ENCODE measurements around the gene LECT2. TPM values are rescaled to one million over a fixed set of nuclear protein-coding genes. Genes with fewer than 3 reads are reported as not detected.

LECT2 gene
- total RNA-seq, 1 experiment from 2014 or later, result not detected

GRCh38 chr5:135944564-135944963 lies 10.2 kb downstream of the LECT2 start:
- Histone ChIP-seq H3K27ac (ENCODE audit: low read depth, low read length) (no peak overlapping the region), H3K79me2 (ENCODE audit: insufficient read depth, low read length) (no peaks in the 10 kb centered on the region), H3K36me3 (ENCODE audit: control insufficient read depth in 1 of 2, insufficient read depth in 2 of 2, low read length in 2 of 2) (no peaks in the 10 kb centered on the region), H3K4me2 (ENCODE audit: low read length) (no peak overlapping the region), H4K20me1 (ENCODE audit: insufficient read depth) (no peaks in the 10 kb centered on the region), H3K4me1 (ENCODE audit: control insufficient read depth in 1 of 2, insufficient read depth in 2 of 2, low read length in 2 of 2) (no peaks in the 10 kb centered on the region), H3K4me3 (replicated peaks in 1 of 2; ENCODE audit: low read depth in 1 of 2, low read length in 2 of 2) (no peak overlapping the region), H2AFZ (ENCODE audit: low read depth, low read length, poor library complexity, severe bottlenecking) (peak overlapping the region; percentile 24), H3K9ac (ENCODE audit: low read length) (no peak overlapping the region), H3K27me3 (ENCODE audit: insufficient read depth, low read length) (peaks cover 27% of the 10 kb centered on the region), H3K9me2 (ENCODE audit: insufficient read depth) (no peaks in the 10 kb centered on the region), H3K9me3 (ENCODE audit: control insufficient read depth in 1 of 2, insufficient read depth in 1 of 2, low read depth in 1 of 2, low read length in 2 of 2) (no peaks in the 10 kb centered on the region)
- intact Hi-C loops (cut with micrococcal nuclease), result loop anchor here (10.0 kb wide), 1 partner anchor 270 kb away; no protein-coding TSS in a partner anchor
- ChIA-PET CTCF (interaction anchor here (1.2 to 1.5 kb wide), 2 partner anchors 33 to 113 kb away, joined by 4 to 8 read pairs; no protein-coding TSS in a partner anchor), POLR2A (no interaction called here), RAD21 (ENCODE audit: low non-redundant PET in 1 of 2, low total read pairs in 2 of 2, uncharacterized antibody in 2 of 2, unreplicated experiment in 2 of 2) (no interaction called here)
- no peak for TF ChIP-seq ZNF274 (IDR thresholded peaks at IDR 0.05; ENCODE audit: low read depth, low read length)
- no TSS peak for BruUV-seq (replicated peaks)
- no peak for ATAC-seq
- DNase-seq (ENCODE audit: low read depth, low spot score), result no peak

- no peak overlapping the region for H3K27ac ChIP-seq (ENCODE audit: low read depth, low read length)
- no peaks in the 10 kb centered on the region for H3K79me2 ChIP-seq (ENCODE audit: insufficient read depth, low read length)
- intact Hi-C loops (cut with micrococcal nuclease), result loop anchor here (10.0 kb wide), 1 partner anchor 273 kb away; no protein-coding TSS in a partner anchor
- POLR2A ChIA-PET, result no interaction called here
- H3K4me1 ChIP-seq (ENCODE audit: control insufficient read depth in 1 of 2, insufficient read depth in 2 of 2, low read length in 2 of 2), result no peaks in the 10 kb centered on the region
- H4K20me1 ChIP-seq (ENCODE audit: insufficient read depth), result no peaks in the 10 kb centered on the region
- H3K27me3 ChIP-seq (ENCODE audit: insufficient read depth, low read length), result peaks cover 43% of the 10 kb centered on the region
- no peak overlapping the region for H3K9ac ChIP-seq (ENCODE audit: low read length)
- RAD21 ChIA-PET (ENCODE audit: low non-redundant PET in 1 of 2, low total read pairs in 2 of 2, uncharacterized antibody in 2 of 2, unreplicated experiment in 2 of 2), result no interaction called here
- H3K4me2 ChIP-seq (ENCODE audit: low read length), result no peak overlapping the region
- no peaks in the 10 kb centered on the region for H3K9me2 ChIP-seq (ENCODE audit: insufficient read depth)
- no peak overlapping the region for H2AFZ ChIP-seq (ENCODE audit: low read depth, low read length, poor library complexity, severe bottlenecking)
- H3K36me3 ChIP-seq (ENCODE audit: control insufficient read depth in 1 of 2, insufficient read depth in 2 of 2, low read length in 2 of 2), result no peaks in the 10 kb centered on the region
- no peaks in the 10 kb centered on the region for H3K9me3 ChIP-seq (ENCODE audit: control insufficient read depth in 1 of 2, insufficient read depth in 1 of 2, low read depth in 1 of 2, low read length in 2 of 2)
- no peak for DNase-seq (ENCODE audit: low read depth, low spot score)
- ATAC-seq, result no peak
- CTCF ChIA-PET, result interaction anchor here (1.2 kb wide), 2 partner anchors 116 to 119 kb away, joined by 3 read pairs; no protein-coding TSS in a partner anchor
- BruUV-seq (replicated peaks), result no TSS peak
- no peak overlapping the region for H3K4me3 ChIP-seq (replicated peaks in 1 of 2; ENCODE audit: low read depth in 1 of 2, low read length in 2 of 2)
- TF ChIP-seq EGR1 (IDR thresholded peaks at IDR 0.05; ENCODE audit: low read depth) (no peak), TCF7L2 (IDR thresholded peaks at IDR 0.05; ENCODE audit: borderline replicate concordance, extremely low read depth, insufficient read depth, insufficient read length) (no peak), FOSL1 (IDR thresholded peaks at IDR 0.05; ENCODE audit: low read depth) (no peak), CTCF (IDR thresholded peaks at IDR 0.05 in 2 of 3, conservative IDR thresholded peaks at IDR 0.05 in 1 of 3; ENCODE audit: borderline replicate concordance in 1 of 3, insufficient read depth in 1 of 3, low read depth in 2 of 3, low read length in 2 of 3) (no peak), ZBTB33 (IDR thresholded peaks at IDR 0.05; ENCODE audit: extremely low read depth, insufficient replicate concordance, low read length) (no peak), SRF (IDR thresholded peaks at IDR 0.05; ENCODE audit: low read depth) (no peak), CEBPB (IDR thresholded peaks at IDR 0.05; ENCODE audit: low read depth) (no peak), CBX3 (IDR thresholded peaks at IDR 0.05; ENCODE audit: low read depth) (no peak), POLR2AphosphoS5 (IDR thresholded peaks at IDR 0.05; ENCODE audit: low read depth, low read length) (no peak), ATF3 (IDR thresholded peaks at IDR 0.05) (no peak), ELF1 (IDR thresholded peaks at IDR 0.05; ENCODE audit: borderline replicate concordance, low read depth) (no peak), SP1 (IDR thresholded peaks at IDR 0.05; ENCODE audit: low read depth) (no peak), YY1 (IDR thresholded peaks at IDR 0.05; ENCODE audit: extremely low read depth, insufficient replicate concordance, low read depth, low read length) (no peak), ZNF274 (IDR thresholded peaks at IDR 0.05; ENCODE audit: low read depth, low read length) (no peak)
Observed at GRCh38 chr5:135942202-135942771, 12.5 kb downstream of the LECT2 start.

Data from HCT116 (cell line).